Neural cell (in vitro differentiated cells): ENCODE results near the gene AGK. TPM values are rescaled to one million over a fixed set of nuclear protein-coding genes. Genes with fewer than 3 reads are reported as not detected.

Experiments
- H2AFZ ChIP-seq: fragments of 200-600, 300-800 bp; sonication (generic), shearing (Covaris generic); 2 replicates; pipeline ENCODE4 v1.6.0; 2014; ENCODE audit warnings: low read depth, mild to moderate bottlenecking, antibody characterized with exemption, low read length, moderate library complexity
- H3F3A ChIP-seq: fragments of 200-600 bp; shearing (Covaris generic); 2 replicates; pipeline ENCODE4 v1.6.1; 2016; ENCODE audit warnings: mild to moderate bottlenecking, moderate library complexity, mixed read lengths, antibody characterized with exemption, low read length; ENCODE audit not compliant: insufficient read depth, poor library complexity, severe bottlenecking
- H3K27ac ChIP-seq: fragments of 200-600, 300-800 bp; sonication (generic), shearing (Covaris generic); 2 replicates; pipeline ENCODE4 v1.5.1; 2014; ENCODE audit warnings: mild to moderate bottlenecking, low read length, moderate library complexity
- H3K27me3 ChIP-seq: fragments of 300-800, 200-600 bp; sonication (generic), shearing (Covaris generic); 2 replicates; pipeline ENCODE4 v1.6.0; 2014; ENCODE audit warnings: mild to moderate bottlenecking, low read depth, low read length, moderate library complexity; ENCODE audit not compliant: insufficient read depth
- H3K36me3 ChIP-seq: fragments of 300-800, 200-600 bp; sonication (generic), shearing (Covaris generic); 2 replicates; pipeline ENCODE4 v1.5.1; 2014; ENCODE audit warnings: mild to moderate bottlenecking, antibody characterized with exemption, low read length, moderate library complexity; ENCODE audit not compliant: insufficient read depth
- H3K4me2 ChIP-seq: fragments of 300-800, 200-600 bp; sonication (generic), shearing (Covaris generic); 2 replicates; pipeline ENCODE4 v1.6.0; 2014; ENCODE audit warnings: mild to moderate bottlenecking, low read length
- H3K4me3 ChIP-seq: fragments of 300-800, 200-600 bp; sonication (generic), shearing (Covaris generic); 2 replicates; pipeline ENCODE4 v1.5.1; 2014; ENCODE audit warnings: mild to moderate bottlenecking, low read length, moderate library complexity
- H3K79me2 ChIP-seq: fragments of 200-600 bp; shearing (Covaris generic); replicated peaks from 2 replicates; pipeline ENCODE4 v1.6.0; 2014; ENCODE audit warnings: mild to moderate bottlenecking, low read length, moderate library complexity; ENCODE audit not compliant: insufficient read depth
- H3K9ac ChIP-seq: fragments of 300-800, 200-600 bp; sonication (generic), shearing (Covaris generic); 2 replicates; pipeline ENCODE4 v1.6.1; 2016; ENCODE audit warnings: mild to moderate bottlenecking, low read length, mixed read lengths
- H3K9me2 ChIP-seq: fragments of 200-600 bp; shearing (Covaris generic); 2 replicates; pipeline ENCODE4 v1.6.1; 2016; ENCODE audit warnings: mild to moderate bottlenecking, low read length, mixed read lengths; ENCODE audit not compliant: insufficient read depth
- H3K9me3 ChIP-seq: fragments of 200-600, 300-800 bp; sonication (generic), shearing (Covaris generic); 2 replicates; pipeline ENCODE4 v1.6.1; 2016; ENCODE audit warnings: mild to moderate bottlenecking, mixed run types, low read length, moderate library complexity, mixed read lengths
- H4K20me1 ChIP-seq: fragments of 200-600 bp; shearing (Covaris generic); 2 replicates; pipeline ENCODE4 v1.6.1; 2016; ENCODE audit warnings: mild to moderate bottlenecking, mixed run types; ENCODE audit not compliant: insufficient read depth
- EP300 ChIP-seq: fragments of 450-650 bp; conservative IDR thresholded peaks from 2 replicates; pipeline ENCODE4 v1.6.1; 2014; ENCODE audit warnings: antibody characterized with exemption, mild to moderate bottlenecking, moderate library complexity; ENCODE audit not compliant: poor library complexity, severe bottlenecking
- EZH2 ChIP-seq: fragments of 200-600, 300-800 bp; shearing (Covaris generic), sonication (generic); IDR thresholded peaks from 2 replicates; pipeline ENCODE4 v1.6.1; 2014; ENCODE audit warnings: antibody characterized with exemption, low read length, borderline replicate concordance, mild to moderate bottlenecking; ENCODE audit not compliant: insufficient read depth, poor library complexity, severe bottlenecking
- MXI1 ChIP-seq: fragments of 450-650 bp; conservative IDR thresholded peaks from 2 replicates; pipeline ENCODE4 v1.6.1; 2014; ENCODE audit warnings: antibody characterized with exemption, mild to moderate bottlenecking; ENCODE audit not compliant: poor library complexity, severe bottlenecking
- POLR2AphosphoS5 ChIP-seq: IDR thresholded peaks from 2 replicates; pipeline ENCODE4 v1.6.1; 2012
- RAD21 ChIP-seq: fragments of 450-650 bp; conservative IDR thresholded peaks from 2 replicates; pipeline ENCODE4 v1.6.1; 2014; ENCODE audit warnings: antibody characterized with exemption, mild to moderate bottlenecking, moderate library complexity
- SMC3 ChIP-seq: fragments of 450-650 bp; conservative IDR thresholded peaks from 2 replicates; pipeline ENCODE4 v1.6.1; 2014; ENCODE audit warnings: antibody characterized with exemption, mild to moderate bottlenecking, moderate library complexity; ENCODE audit not compliant: poor library complexity
- TAF1 ChIP-seq: IDR thresholded peaks from 2 replicates; pipeline ENCODE4 v1.6.1; 2012; ENCODE audit warnings: low read depth
- polyA plus RNA-seq: library from polyadenylated mRNA; depleted of rRNA; stranded (reverse); fragments of >200 nt; gene quantifications from 2 replicates; pipeline ENCODE4 v1.2.3, GENCODE V29; 2014
- TF ChIP-seq, protein P1 (sequence below): fragments of 450-650 bp; IDR thresholded peaks from 2 replicates; pipeline ENCODE4 v1.5.1; 2014; ENCODE audit warnings: antibody characterized with exemption, mild to moderate bottlenecking, moderate library complexity; ENCODE audit not compliant: poor library complexity, severe bottlenecking
- TF ChIP-seq, protein P2 (sequence below): IDR thresholded peaks from 2 replicates; pipeline ENCODE4 v1.6.1; 2012; ENCODE audit warnings: borderline replicate concordance

AGK gene
- polyA plus RNA-seq, 1 donor from 2014 or later = 59.8 TPM

DNA sequence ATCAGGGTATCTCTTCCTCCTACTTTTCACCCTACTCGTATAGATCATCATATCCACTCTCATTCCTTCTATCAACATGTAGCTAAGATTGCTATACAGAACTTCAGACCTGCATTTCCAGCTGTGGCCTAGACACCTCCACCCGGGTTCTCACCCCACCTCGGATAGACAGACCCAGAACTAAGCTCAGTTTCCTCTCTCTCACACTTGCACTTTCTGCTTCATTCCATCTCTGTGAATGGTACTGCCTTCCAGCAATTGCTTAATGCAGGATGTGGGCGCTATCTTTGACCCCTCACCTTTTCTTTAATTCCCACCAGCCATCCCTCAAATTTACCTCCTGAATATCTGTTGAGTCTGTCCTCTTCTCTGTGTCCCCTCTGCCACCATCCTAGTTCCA, 35.7 kb downstream of the AGK start:
- Histone ChIP-seq H3K4me2 (no peak overlapping the region), H3K9ac (no peak overlapping the region)

DNA sequence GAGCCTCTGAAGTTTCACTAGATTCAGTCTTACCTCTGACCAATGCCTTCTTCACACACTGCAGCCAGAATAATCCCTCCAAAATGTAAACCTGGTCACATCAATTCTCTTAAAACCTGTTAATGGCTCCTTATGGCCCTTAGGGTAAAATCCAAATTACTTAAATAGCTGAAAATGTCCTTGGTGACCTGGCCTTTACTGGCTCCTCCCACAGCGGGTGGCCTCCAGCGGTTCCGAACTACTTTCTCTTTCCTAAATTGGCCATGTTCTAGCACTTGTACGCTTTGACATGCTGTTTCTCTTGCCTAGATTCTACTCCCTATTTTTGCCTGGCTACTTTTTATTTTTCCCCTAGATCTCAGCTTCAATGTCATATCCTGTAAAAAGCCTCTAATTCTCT, 36.1 kb downstream of the AGK start:
- no peaks in the 10 kb centered on the region for H3K27me3 ChIP-seq
- no peak overlapping the region for H2AFZ ChIP-seq
- no peaks in the 10 kb centered on the region for H3K36me3 ChIP-seq
- H3K9me3 ChIP-seq = no peaks in the 10 kb centered on the region
- no peaks in the 10 kb centered on the region for H3K79me2 ChIP-seq
- no peak overlapping the region for H3K9ac ChIP-seq
- no peaks in the 10 kb centered on the region for H3F3A ChIP-seq
- H3K4me3 ChIP-seq = no peak overlapping the region
- no peak overlapping the region for H3K4me2 ChIP-seq
- TF ChIP-seq, protein P1, sequence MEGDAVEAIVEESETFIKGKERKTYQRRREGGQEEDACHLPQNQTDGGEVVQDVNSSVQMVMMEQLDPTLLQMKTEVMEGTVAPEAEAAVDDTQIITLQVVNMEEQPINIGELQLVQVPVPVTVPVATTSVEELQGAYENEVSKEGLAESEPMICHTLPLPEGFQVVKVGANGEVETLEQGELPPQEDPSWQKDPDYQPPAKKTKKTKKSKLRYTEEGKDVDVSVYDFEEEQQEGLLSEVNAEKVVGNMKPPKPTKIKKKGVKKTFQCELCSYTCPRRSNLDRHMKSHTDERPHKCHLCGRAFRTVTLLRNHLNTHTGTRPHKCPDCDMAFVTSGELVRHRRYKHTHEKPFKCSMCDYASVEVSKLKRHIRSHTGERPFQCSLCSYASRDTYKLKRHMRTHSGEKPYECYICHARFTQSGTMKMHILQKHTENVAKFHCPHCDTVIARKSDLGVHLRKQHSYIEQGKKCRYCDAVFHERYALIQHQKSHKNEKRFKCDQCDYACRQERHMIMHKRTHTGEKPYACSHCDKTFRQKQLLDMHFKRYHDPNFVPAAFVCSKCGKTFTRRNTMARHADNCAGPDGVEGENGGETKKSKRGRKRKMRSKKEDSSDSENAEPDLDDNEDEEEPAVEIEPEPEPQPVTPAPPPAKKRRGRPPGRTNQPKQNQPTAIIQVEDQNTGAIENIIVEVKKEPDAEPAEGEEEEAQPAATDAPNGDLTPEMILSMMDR = no peak
- TF ChIP-seq, protein P2, sequence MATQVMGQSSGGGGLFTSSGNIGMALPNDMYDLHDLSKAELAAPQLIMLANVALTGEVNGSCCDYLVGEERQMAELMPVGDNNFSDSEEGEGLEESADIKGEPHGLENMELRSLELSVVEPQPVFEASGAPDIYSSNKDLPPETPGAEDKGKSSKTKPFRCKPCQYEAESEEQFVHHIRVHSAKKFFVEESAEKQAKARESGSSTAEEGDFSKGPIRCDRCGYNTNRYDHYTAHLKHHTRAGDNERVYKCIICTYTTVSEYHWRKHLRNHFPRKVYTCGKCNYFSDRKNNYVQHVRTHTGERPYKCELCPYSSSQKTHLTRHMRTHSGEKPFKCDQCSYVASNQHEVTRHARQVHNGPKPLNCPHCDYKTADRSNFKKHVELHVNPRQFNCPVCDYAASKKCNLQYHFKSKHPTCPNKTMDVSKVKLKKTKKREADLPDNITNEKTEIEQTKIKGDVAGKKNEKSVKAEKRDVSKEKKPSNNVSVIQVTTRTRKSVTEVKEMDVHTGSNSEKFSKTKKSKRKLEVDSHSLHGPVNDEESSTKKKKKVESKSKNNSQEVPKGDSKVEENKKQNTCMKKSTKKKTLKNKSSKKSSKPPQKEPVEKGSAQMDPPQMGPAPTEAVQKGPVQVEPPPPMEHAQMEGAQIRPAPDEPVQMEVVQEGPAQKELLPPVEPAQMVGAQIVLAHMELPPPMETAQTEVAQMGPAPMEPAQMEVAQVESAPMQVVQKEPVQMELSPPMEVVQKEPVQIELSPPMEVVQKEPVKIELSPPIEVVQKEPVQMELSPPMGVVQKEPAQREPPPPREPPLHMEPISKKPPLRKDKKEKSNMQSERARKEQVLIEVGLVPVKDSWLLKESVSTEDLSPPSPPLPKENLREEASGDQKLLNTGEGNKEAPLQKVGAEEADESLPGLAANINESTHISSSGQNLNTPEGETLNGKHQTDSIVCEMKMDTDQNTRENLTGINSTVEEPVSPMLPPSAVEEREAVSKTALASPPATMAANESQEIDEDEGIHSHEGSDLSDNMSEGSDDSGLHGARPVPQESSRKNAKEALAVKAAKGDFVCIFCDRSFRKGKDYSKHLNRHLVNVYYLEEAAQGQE = no peak
- TF ChIP-seq EZH2 = no peak
- no peak for TF ChIP-seq RAD21
- no peak overlapping the region for H3K27ac ChIP-seq
- no peaks in the 10 kb centered on the region for H3K9me2 ChIP-seq
- H4K20me1 ChIP-seq = no peaks in the 10 kb centered on the region

More for the DNA sequence above, 35.7 kb downstream of the AGK start:
- H3K4me3 ChIP-seq = no peak overlapping the region
- no peaks in the 10 kb centered on the region for H3K9me3 ChIP-seq
- no peak overlapping the region for H3K27ac ChIP-seq
- H3F3A ChIP-seq = no peaks in the 10 kb centered on the region
- H2AFZ ChIP-seq = no peak overlapping the region
- no peaks in the 10 kb centered on the region for H3K36me3 ChIP-seq
- H3K9me2 ChIP-seq = no peaks in the 10 kb centered on the region
- no peaks in the 10 kb centered on the region for H3K79me2 ChIP-seq
- H3K27me3 ChIP-seq = no peaks in the 10 kb centered on the region
- H4K20me1 ChIP-seq = no peaks in the 10 kb centered on the region
- TF ChIP-seq TAF1 (no peak), POLR2AphosphoS5 (no peak), EZH2 (no peak), SMC3 (no peak), RAD21 (no peak), MXI1 (no peak), EP300 (no peak)
- TF ChIP-seq, protein P1 = no peak
- TF ChIP-seq, protein P2 = no peak
